Astrocyte (in vitro differentiated cells and primary cell): Measurements from ENCODE around the gene HBM. TPM values are rescaled to one million over a fixed set of nuclear protein-coding genes. Genes with fewer than 3 reads are reported as not detected.
"Not testable (repeated sequence)": the region's sequence is repeated elsewhere in the genome, so short reads cannot be mapped to it uniquely, and the experiment has no call there.

Experiments used
- DNase-seq: peaks from one replicate; pipeline ENCODE4 v3.0.0-alpha.2; 2010; ENCODE audit warnings: low read depth
- FAIRE-seq: peaks from 2 replicates; lab custom pipeline; 2011; peaks lifted over from hg19 to GRCh38; lab: Jason Lieb, UNC
- H2AFZ ChIP-seq: 2 replicates; pipeline ENCODE4 v1.6.0; 2012; ENCODE audit warnings: low read depth, low read length, inconsistent platforms
- H3K27ac ChIP-seq: 2 replicates; pipeline ENCODE4 v1.5.1; 2011; ENCODE audit warnings: low read depth, low read length, inconsistent platforms
- H3K27me3 ChIP-seq: 2 replicates; pipeline ENCODE4 v1.6.0; 2011; ENCODE audit warnings: low read length, inconsistent platforms; ENCODE audit not compliant: insufficient read depth
- H3K36me3 ChIP-seq: 2 replicates; pipeline ENCODE4 v1.5.1; 2011; ENCODE audit warnings: low read length, inconsistent platforms; ENCODE audit not compliant: insufficient read depth
- H3K4me1 ChIP-seq: 2 replicates; pipeline ENCODE4 v1.5.1; 2011; ENCODE audit warnings: low read length, inconsistent platforms; ENCODE audit not compliant: insufficient read depth
- H3K4me2 ChIP-seq: 2 replicates; pipeline ENCODE4 v1.6.0; 2012; ENCODE audit warnings: low read length, inconsistent platforms
- H3K4me3 ChIP-seq: 2 replicates; pipeline ENCODE4 v1.5.1; 2011; ENCODE audit warnings: low read depth, mild to moderate bottlenecking, low read length, inconsistent platforms; ENCODE audit not compliant: insufficient read depth
- H3K79me2 ChIP-seq: 2 replicates; pipeline ENCODE4 v1.6.0; 2012; ENCODE audit warnings: mild to moderate bottlenecking, low read length, inconsistent platforms; ENCODE audit not compliant: insufficient read depth
- H3K9ac ChIP-seq: 2 replicates; pipeline ENCODE4 v1.6.0; 2012; ENCODE audit warnings: mild to moderate bottlenecking, low read length, inconsistent platforms
- H3K9me3 ChIP-seq: 2 replicates; pipeline ENCODE4 v1.5.1; 2012; ENCODE audit warnings: low read depth, mild to moderate bottlenecking, low read length, inconsistent platforms; ENCODE audit not compliant: insufficient read depth
- H4K20me1 ChIP-seq: 2 replicates; pipeline ENCODE4 v1.6.0; 2012; ENCODE audit warnings: low read length, inconsistent platforms; ENCODE audit not compliant: insufficient read depth
- H3K27ac Mint-ChIP-seq: one replicate; pipeline ENCODE4 v1.8.0; 2021; ENCODE audit warnings: mild to moderate bottlenecking, mixed read lengths; ENCODE audit not compliant: unreplicated experiment
- H3K27me3 Mint-ChIP-seq: one replicate; pipeline ENCODE4 v1.8.0; 2021; ENCODE audit warnings: low read depth, mixed read lengths; ENCODE audit not compliant: unreplicated experiment
- H3K36me3 Mint-ChIP-seq: one replicate; pipeline ENCODE4 v1.8.0; 2021; ENCODE audit warnings: low read depth, mixed read lengths; ENCODE audit not compliant: unreplicated experiment
- H3K4me1 Mint-ChIP-seq: one replicate; pipeline ENCODE4 v1.8.0; 2021; ENCODE audit warnings: low read depth, mixed read lengths; ENCODE audit not compliant: unreplicated experiment
- H3K4me3 Mint-ChIP-seq: one replicate; pipeline ENCODE4 v1.8.0; 2021; ENCODE audit warnings: mild to moderate bottlenecking, moderate library complexity, mixed read lengths; ENCODE audit not compliant: unreplicated experiment
- H3K9me3 Mint-ChIP-seq: one replicate; pipeline ENCODE4 v1.8.0; 2021; ENCODE audit warnings: mild to moderate bottlenecking, mixed read lengths; ENCODE audit not compliant: unreplicated experiment
- EZH2 ChIP-seq: IDR thresholded peaks from 2 replicates; pipeline ENCODE4 v1.6.1; 2012; ENCODE audit warnings: mild to moderate bottlenecking, low read length, inconsistent platforms; ENCODE audit not compliant: insufficient read depth
- total RNA-seq: library from RNA; stranded (reverse); gene quantifications from 2 replicates; pipeline ENCODE4 v1.2.1, GENCODE V29; 2021
- TF ChIP-seq, protein P1 (sequence below): IDR thresholded peaks from 2 replicates; pipeline ENCODE4 v1.5.1; 2011; ENCODE audit warnings: low read depth, mild to moderate bottlenecking, inconsistent platforms, low read length, moderate library complexity; ENCODE audit not compliant: insufficient read depth

HBM gene
- total RNA-seq, 1 donor from 2014 or later: not detected

DNA sequence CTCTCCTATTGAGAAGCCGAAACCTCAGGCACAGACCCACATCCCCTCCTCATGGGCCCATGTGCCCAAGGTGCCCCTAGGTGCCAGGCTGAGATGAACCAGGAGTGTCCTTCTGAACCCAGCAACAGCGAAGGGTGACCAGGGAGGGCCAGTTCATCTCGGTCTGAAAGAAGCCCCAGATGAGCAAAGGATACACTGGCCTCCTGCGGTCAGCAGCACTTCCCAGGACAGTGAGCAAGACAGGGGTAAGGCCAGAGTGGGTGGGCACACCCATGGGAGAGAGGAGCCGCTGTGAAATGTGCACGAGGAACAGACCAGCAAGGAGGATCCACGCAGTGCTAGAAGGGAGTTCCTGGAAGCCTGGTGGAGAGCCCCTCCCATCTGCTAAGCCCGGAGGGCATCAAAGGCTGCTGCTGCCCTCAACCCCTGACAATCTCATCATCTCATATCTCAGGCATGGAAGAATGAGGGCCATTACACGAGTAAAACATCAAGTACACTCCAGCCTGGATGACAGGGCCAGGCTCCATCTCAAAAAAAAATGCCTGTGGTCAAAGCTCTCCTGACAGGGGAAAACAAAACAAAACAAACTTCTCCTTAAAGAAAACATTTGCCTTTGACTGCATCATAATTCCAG lies 16.6 kb upstream of the HBM start:
- FAIRE-seq (no peak), DNase-seq (peak; percentile 17)
- Mint-ChIP-seq H3K9me3 (no peaks in the 10 kb centered on the region), H3K4me1 (peaks cover 9% of the 10 kb centered on the region), H3K4me3 (no peak overlapping the region), H3K27ac (no peak overlapping the region), H3K27me3 (peaks cover 32% of the 10 kb centered on the region), H3K36me3 (no peaks in the 10 kb centered on the region)
- Histone ChIP-seq H3K4me1 (peaks cover 7% of the 10 kb centered on the region), H4K20me1 (no peaks in the 10 kb centered on the region), H3K4me3 (no peak overlapping the region), H3K27me3 (peaks cover 6% of the 10 kb centered on the region), H2AFZ (peak overlapping the region; percentile 7), H3K36me3 (no peaks in the 10 kb centered on the region), H3K9me3 (no peaks in the 10 kb centered on the region), H3K4me2 (peak overlapping the region; percentile 49), H3K9ac (no peak overlapping the region), H3K79me2 (no peaks in the 10 kb centered on the region), H3K27ac (no peak overlapping the region)
- TF ChIP-seq, protein P1, sequence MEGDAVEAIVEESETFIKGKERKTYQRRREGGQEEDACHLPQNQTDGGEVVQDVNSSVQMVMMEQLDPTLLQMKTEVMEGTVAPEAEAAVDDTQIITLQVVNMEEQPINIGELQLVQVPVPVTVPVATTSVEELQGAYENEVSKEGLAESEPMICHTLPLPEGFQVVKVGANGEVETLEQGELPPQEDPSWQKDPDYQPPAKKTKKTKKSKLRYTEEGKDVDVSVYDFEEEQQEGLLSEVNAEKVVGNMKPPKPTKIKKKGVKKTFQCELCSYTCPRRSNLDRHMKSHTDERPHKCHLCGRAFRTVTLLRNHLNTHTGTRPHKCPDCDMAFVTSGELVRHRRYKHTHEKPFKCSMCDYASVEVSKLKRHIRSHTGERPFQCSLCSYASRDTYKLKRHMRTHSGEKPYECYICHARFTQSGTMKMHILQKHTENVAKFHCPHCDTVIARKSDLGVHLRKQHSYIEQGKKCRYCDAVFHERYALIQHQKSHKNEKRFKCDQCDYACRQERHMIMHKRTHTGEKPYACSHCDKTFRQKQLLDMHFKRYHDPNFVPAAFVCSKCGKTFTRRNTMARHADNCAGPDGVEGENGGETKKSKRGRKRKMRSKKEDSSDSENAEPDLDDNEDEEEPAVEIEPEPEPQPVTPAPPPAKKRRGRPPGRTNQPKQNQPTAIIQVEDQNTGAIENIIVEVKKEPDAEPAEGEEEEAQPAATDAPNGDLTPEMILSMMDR: no peak
- no peak for TF ChIP-seq EZH2

DNA sequence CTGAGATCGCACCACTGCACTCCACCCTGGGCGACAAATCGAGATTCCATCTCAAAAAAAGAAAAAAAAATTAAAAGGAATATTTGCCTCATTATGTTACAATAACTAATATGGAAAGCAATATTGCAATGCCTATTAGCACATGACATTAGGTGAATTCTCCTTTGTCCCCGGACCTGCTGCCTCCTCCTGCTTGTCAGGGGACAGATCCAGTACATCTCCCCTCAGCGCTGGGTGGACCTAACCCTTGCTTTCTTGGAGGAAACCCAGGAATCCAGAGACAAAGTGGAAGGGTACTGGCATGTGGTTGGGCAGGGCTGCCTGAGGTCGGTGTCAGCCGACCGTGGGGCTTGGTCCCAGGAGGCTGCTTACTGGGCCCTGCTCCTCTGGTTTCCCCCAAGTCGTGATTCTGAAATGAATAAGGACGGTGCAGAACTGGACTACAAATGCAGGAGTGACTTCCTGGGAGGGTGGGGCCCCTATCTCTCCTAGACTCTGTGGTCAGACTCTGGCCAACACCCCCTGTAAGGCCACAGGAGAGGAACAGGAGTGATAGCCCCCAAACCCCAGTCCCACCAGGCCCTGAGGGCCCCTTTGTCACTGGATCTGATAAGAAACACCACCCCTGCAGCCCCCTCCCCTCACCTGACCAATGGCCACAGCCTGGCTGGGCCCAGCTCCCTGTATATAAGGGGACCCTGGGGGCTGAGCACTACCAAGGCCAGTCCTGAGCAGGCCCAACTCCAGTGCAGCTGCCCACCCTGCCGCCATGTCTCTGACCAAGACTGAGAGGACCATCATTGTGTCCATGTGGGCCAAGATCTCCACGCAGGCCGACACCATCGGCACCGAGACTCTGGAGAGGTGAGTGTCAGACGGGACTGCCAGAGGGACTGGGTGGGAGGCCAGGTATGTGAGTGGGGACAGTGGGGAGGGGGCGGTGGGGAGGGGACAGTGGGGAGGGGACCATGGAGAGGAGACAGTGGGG lies 13.3 kb upstream of the HBM start, which contains the start of gene HBZ:
Gene HBZ (plus strand): TSS at position 504 of the 988 bp plus-strand sequence. CDS start 266 bp downstream, at position 770.
- Mint-ChIP-seq H3K27ac (no peak within 1 kb of the TSS), H3K9me3 (peaks cover 2% of the 10 kb centered on the region), H3K4me3 (no peak within 1 kb of the TSS), H3K27me3 (peaks cover 38% of the 10 kb centered on the region), H3K4me1 (peaks cover 12% of the 10 kb centered on the region), H3K36me3 (peaks cover 3% of the 10 kb centered on the region)
- Histone ChIP-seq H3K4me3 (no peak within 1 kb of the TSS), H3K9ac (no peak within 1 kb of the TSS), H3K36me3 (no peaks in the 10 kb centered on the region), H2AFZ (no peak within 1 kb of the TSS), H4K20me1 (no peaks in the 10 kb centered on the region), H3K79me2 (no peaks in the 10 kb centered on the region), H3K9me3 (no peaks in the 10 kb centered on the region), H3K27me3 (peaks cover 12% of the 10 kb centered on the region), H3K4me1 (peaks cover 14% of the 10 kb centered on the region), H3K4me2 (no peak within 1 kb of the TSS), H3K27ac (no peak within 1 kb of the TSS)
- FAIRE-seq: no peak
- no peak for DNase-seq
- TF ChIP-seq, protein P1: no peak
- no peak for TF ChIP-seq EZH2

DNA sequence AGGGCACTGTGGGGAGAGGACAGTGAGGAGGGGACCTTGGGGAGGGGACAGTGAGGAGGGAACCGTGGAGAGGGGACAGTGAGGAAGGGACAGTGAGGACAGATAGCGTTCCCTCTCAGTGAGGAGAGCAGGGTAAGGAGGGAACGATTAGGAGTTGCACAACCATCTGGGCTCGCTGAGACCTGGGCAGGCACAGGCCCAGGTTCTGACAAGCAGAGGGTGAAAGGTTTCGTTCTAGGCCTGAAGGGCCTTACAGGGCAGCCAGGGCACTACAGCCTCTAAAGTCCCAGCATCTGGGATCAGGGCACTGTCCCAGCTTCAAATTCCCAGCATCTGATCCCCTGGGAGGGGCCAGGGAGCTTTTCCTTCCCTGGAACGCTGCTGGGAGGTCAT lies 12.7 kb upstream of the HBM start:
- peaks cover 14% of the 10 kb centered on the region for H3K4me1 ChIP-seq
- H3K9me3 ChIP-seq, H2AFZ ChIP-seq, H4K20me1 ChIP-seq, H3K4me2 ChIP-seq, H3K9me3 Mint-ChIP-seq, DNase-seq, H3K4me3 Mint-ChIP-seq, H3K4me3 ChIP-seq, H3K27ac ChIP-seq, H3K36me3 Mint-ChIP-seq, FAIRE-seq, H3K27ac Mint-ChIP-seq, H3K36me3 ChIP-seq, H3K9ac ChIP-seq, H3K79me2 ChIP-seq: not testable (repeated sequence)
- Mint-ChIP-seq H3K27me3 (peaks cover 45% of the 10 kb centered on the region), H3K4me1 (peaks cover 12% of the 10 kb centered on the region)
- peaks cover 14% of the 10 kb centered on the region for H3K27me3 ChIP-seq

DNA sequence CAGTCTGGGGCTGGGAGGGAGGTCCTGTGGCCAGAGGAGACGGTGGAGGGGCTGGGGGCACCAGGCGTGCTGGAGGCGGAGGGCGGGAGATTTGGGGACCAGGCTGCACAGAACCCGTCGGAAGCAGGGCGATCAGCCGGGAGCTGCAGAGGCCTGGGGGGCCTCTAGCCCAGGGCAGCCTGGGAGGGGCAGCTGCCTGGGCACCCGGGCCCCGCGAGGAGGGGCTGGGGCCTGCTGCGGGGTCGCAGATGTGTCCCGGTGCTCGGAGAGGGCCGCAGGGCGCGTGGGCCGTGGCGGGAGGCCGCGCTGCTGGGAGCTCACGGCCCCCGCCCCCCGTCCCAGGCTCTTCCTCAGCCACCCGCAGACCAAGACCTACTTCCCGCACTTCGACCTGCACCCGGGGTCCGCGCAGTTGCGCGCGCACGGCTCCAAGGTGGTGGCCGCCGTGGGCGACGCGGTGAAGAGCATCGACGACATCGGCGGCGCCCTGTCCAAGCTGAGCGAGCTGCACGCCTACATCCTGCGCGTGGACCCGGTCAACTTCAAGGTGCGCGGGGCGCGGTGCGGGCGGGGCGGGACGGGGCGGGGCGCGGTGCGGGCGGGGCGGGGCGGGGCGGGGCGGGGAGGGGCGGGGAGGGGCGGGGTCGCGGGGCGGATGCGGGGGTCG lies 12.1 kb upstream of the HBM start:
- not testable (repeated sequence) for H3K9me3 ChIP-seq, H3K36me3 ChIP-seq, H2AFZ ChIP-seq, H3K27ac ChIP-seq, H3K27ac Mint-ChIP-seq, H3K4me3 ChIP-seq, H3K36me3 Mint-ChIP-seq, FAIRE-seq, H3K4me3 Mint-ChIP-seq, H4K20me1 ChIP-seq, H3K9ac ChIP-seq, H3K9me3 Mint-ChIP-seq, H3K4me2 ChIP-seq, H3K79me2 ChIP-seq, DNase-seq
- Histone ChIP-seq H3K4me1 (peaks cover 13% of the 10 kb centered on the region), H3K27me3 (peaks cover 18% of the 10 kb centered on the region)
- peaks cover 11% of the 10 kb centered on the region for H3K4me1 Mint-ChIP-seq
- peaks cover 44% of the 10 kb centered on the region for H3K27me3 Mint-ChIP-seq
